HepG2 (cell line): ENCODE results near the gene ITGAX.

ENCODE experiments used
- CTCF ChIP-seq: sonication (generic); formaldehyde crosslinking; IDR thresholded peaks from 2 replicates; pipeline ENCODE4 v1.5.0; 2020; ENCODE audit warnings: mild to moderate bottlenecking, missing genetic modification reagents, moderate library complexity
- ESRRA ChIP-seq: sonication (generic); formaldehyde crosslinking; IDR thresholded peaks from 2 replicates; pipeline ENCODE4 v1.5.1; 2020; ENCODE audit warnings: mild to moderate bottlenecking, low read depth, missing genetic modification reagents
- EZH2 ChIP-seq: conservative IDR thresholded peaks from 2 replicates; pipeline ENCODE4 v1.6.1; 2012; ENCODE audit warnings: mild to moderate bottlenecking, low read depth, low read length, moderate library complexity
- HNF4G ChIP-seq, 2 experiments: sonication (generic) in 1 of 2; formaldehyde crosslinking in 1 of 2; IDR thresholded peaks; 2 replicates each; pipeline versions ENCODE4 v1.4.0 to v1.6.1; 2011 to 2020; ENCODE audit warnings: borderline replicate concordance in 2 of 2, low read depth in 2 of 2, mild to moderate bottlenecking in 2 of 2, low read length in 1 of 2, missing genetic modification reagents in 1 of 2, moderate library complexity in 1 of 2
- MAX ChIP-seq: IDR thresholded peaks from 2 replicates; pipeline ENCODE4 v1.6.1; 2012; ENCODE audit warnings: inconsistent platforms
- MLX ChIP-seq: IDR thresholded peaks from 2 replicates; pipeline ENCODE4 v1.6.1; 2016
- MTF2 ChIP-seq: sonication (generic); formaldehyde crosslinking; IDR thresholded peaks from 2 replicates; pipeline ENCODE4 v1.5.0; 2020; ENCODE audit warnings: missing genetic modification reagents, borderline replicate concordance
- MXD1 ChIP-seq: sonication (generic); formaldehyde crosslinking; IDR thresholded peaks from 2 replicates; pipeline ENCODE4 v1.4.0; 2020; ENCODE audit warnings: mild to moderate bottlenecking, missing genetic modification reagents
- MYNN ChIP-seq: sonication (generic); formaldehyde crosslinking; IDR thresholded peaks from 2 replicates; pipeline ENCODE4 v1.4.0; 2020; ENCODE audit warnings: mild to moderate bottlenecking, low read depth, missing genetic modification reagents
- PBX3 ChIP-seq: sonication (generic); formaldehyde crosslinking; IDR thresholded peaks from 2 replicates; pipeline ENCODE4 v1.8.1; 2023; ENCODE audit warnings: missing genetic modification reagents, inconsistent platforms, borderline replicate concordance
- ZBTB7A ChIP-seq: sonication (generic); formaldehyde crosslinking; IDR thresholded peaks from 2 replicates; pipeline ENCODE4 v1.8.0; 2022; ENCODE audit warnings: mild to moderate bottlenecking, missing genetic modification reagents
- ZNF142 ChIP-seq: sonication (generic); formaldehyde crosslinking; IDR thresholded peaks from 2 replicates; pipeline ENCODE4 v1.4.0; 2020; ENCODE audit warnings: missing genetic modification reagents
- ZNF414 ChIP-seq: sonication (generic); formaldehyde crosslinking; IDR thresholded peaks from 2 replicates; pipeline ENCODE4 v1.5.0; 2020; ENCODE audit warnings: missing genetic modification reagents
- ZNF513 ChIP-seq: sonication (generic); formaldehyde crosslinking; conservative IDR thresholded peaks from 2 replicates; pipeline ENCODE4 v1.5.0; 2020; ENCODE audit warnings: missing genetic modification reagents

- no peak for TF ChIP-seq MYNN (CRISPR knock-in tag)
- TF ChIP-seq MAX: no peak
- TF ChIP-seq EZH2: no peak
- TF ChIP-seq ESRRA (CRISPR knock-in tag): no peak
- TF ChIP-seq ZNF513 (CRISPR knock-in tag): no peak
- no peak for TF ChIP-seq ZBTB7A
- no peak for TF ChIP-seq HNF4G (IDR thresholded peaks at IDR 0.05; ENCODE audit: borderline replicate concordance, low read depth, low read length)
- TF ChIP-seq HNF4G (CRISPR knock-in tag; IDR thresholded peaks at IDR 0.05; ENCODE audit: borderline replicate concordance, low read depth): no peak
- TF ChIP-seq MLX (CRISPR knock-in tag): no peak
- TF ChIP-seq ZNF414: no peak
- no peak for TF ChIP-seq CTCF
- no peak for TF ChIP-seq ZNF142 (CRISPR knock-in tag)
- no peak for TF ChIP-seq MXD1 (CRISPR knock-in tag)
- no peak for TF ChIP-seq PBX3 (CRISPR knock-in tag)
- no peak for TF ChIP-seq MTF2 (CRISPR knock-in tag)
Observed at GRCh38 chr16:31380201-31380600, 25.2 kb downstream of the ITGAX start.
